IPS-20b (cell line): Measurements from ENCODE around the gene GUCD1.
"Not testable (repeated sequence)": the region's sequence is repeated elsewhere in the genome, so short reads cannot be mapped to it uniquely, and the experiment has no call there.

ENCODE experiments used
- H3K27ac ChIP-seq: one replicate; pipeline ENCODE4 v1.5.1; 2013; ENCODE audit warnings: low read length
- H3K27me3 ChIP-seq: 2 replicates; pipeline ENCODE4 v1.6.1; 2013; ENCODE audit warnings: mild to moderate bottlenecking, low read length, inconsistent platforms; ENCODE audit not compliant: insufficient read depth
- H3K36me3 ChIP-seq: 2 replicates; pipeline ENCODE4 v1.6.1; 2013; ENCODE audit warnings: low read depth, mild to moderate bottlenecking, inconsistent platforms, low read length, moderate library complexity; ENCODE audit not compliant: insufficient read depth
- H3K4me1 ChIP-seq: 2 replicates; pipeline ENCODE4 v1.6.1; 2013; ENCODE audit warnings: mild to moderate bottlenecking, control low read depth, inconsistent platforms, low read length, moderate library complexity; ENCODE audit not compliant: insufficient read depth
- H3K4me3 ChIP-seq: 2 replicates; pipeline ENCODE4 v1.5.1; 2013; ENCODE audit warnings: mild to moderate bottlenecking, low read length, inconsistent platforms
- H3K9ac ChIP-seq: 2 replicates; pipeline ENCODE4 v1.6.1; 2013; ENCODE audit warnings: low read depth, mild to moderate bottlenecking, inconsistent platforms, low read length, moderate library complexity
- H3K9me3 ChIP-seq: 2 replicates; pipeline ENCODE4 v1.6.1; 2013; ENCODE audit warnings: mild to moderate bottlenecking, low read depth, low read length, inconsistent platforms; ENCODE audit not compliant: insufficient read depth

The GUCD1 gene

DNA sequence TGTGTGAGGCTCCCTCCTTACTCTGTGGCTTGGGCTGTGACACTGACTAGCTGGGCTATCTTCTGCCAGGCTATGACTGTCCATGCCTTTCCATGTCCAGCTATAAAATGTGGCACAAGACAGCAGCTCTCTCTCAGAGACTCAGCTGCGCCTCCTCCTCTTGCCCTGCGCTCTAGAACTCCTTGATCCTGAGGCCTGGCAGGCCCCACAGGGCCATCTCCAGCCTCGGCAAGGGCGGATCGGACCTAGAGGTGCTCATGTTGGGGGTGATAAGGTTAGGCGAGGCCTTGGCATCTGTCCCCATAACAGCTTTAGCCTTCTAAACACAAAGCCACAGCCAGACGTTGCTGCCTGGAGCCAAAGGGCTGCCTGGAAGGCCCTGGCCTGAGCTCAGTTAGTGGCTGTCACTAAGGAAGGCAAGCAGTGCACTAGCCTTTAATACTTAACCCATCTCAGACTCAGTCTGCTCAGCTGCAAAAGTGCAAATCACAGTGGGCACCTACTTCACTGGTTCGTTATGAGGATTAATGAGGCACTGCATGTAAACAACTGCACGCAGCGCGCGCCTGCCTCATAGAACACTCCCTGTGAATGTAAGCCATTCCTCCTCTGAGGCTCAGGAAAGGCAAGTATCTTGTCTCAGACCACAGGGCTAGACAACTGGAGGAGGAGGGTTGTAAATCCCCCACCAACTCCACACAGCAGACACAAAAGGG lies 1.2 kb downstream of the GUCD1 start:
- H3K4me1 ChIP-seq: peaks cover 10% of the 10 kb centered on the region
- peak overlapping the region; percentile 16 for H3K27ac ChIP-seq
- H3K4me3 ChIP-seq: peak overlapping the region; percentile 98
- peaks cover 23% of the 10 kb centered on the region for H3K36me3 ChIP-seq
- no peaks in the 10 kb centered on the region for H3K27me3 ChIP-seq
- no peaks in the 10 kb centered on the region for H3K9me3 ChIP-seq
- peak overlapping the region; percentile 95 for H3K9ac ChIP-seq

DNA sequence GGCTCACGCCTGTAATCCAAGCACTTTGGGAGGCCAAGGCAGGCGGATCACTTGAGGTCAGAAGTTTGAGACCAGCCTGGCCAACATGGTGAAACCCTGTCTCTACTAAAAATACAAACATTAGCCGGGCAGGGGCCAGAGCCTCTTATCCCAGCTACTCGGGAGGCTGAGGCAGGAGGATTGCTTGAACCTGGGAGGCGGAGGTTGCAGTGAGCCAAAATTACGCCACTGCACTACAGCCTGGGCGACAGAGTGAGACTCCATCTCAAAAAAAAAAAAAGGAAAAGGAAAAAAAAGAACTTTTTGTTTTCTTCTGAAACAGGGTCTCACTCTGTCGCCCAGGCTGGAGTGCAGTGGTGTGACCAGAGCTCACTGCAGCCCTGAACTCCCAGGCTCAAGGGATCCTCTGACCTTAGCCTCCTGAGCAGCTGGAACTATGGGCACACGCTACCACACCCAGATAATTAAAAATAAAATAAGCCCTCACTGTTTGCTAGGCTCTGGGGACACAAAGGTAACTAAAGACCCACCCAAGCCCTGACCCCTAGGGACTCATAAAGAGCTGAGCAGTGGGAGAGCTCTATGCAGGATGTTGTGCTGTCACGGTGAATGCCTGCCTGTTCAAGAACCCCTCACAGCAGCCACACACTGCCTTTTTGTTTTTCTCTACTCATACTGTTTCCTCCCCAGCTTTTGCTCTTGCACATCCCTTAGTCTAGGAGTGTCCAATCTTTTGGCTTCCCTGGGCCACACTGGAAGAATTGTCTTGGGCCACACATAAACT lies 2.2 kb downstream of the GUCD1 start:
- H3K4me1 ChIP-seq: peaks cover 10% of the 10 kb centered on the region
- H3K4me3 ChIP-seq, H3K27me3 ChIP-seq, H3K27ac ChIP-seq, H3K9me3 ChIP-seq: not testable (repeated sequence)
- peak overlapping the region; percentile 95; the same call in 1 of the 2 replicates for H3K9ac ChIP-seq
- peaks cover 20% of the 10 kb centered on the region for H3K36me3 ChIP-seq

DNA sequence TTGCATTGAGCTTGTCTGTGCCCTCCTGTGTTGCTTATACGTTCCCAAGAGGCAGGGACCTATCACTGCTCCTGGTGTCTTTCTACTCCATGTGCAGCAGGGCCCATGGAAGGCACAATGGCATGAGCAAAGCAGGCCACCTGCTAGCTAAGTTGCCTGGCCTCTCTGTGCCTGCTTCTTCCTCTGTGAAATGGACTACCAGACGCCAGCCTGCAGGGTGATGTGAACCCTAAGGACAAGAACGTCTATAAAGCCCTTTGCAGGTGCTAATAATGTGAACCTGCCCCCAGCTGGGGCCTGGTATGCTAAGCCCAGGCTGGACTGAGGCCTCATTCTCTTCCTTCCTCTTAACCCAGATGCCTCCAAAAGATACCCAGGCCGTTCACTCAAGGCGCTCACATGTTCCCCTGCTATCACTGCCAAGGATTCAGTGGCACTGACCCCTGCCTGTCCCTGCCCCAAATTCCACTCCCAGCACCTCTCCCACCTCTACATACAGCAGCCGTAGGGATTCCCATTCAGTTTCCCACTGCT lies 4.0 kb downstream of the GUCD1 start:
- no peaks in the 10 kb centered on the region for H3K27me3 ChIP-seq
- no peak overlapping the region for H3K27ac ChIP-seq
- no peak overlapping the region for H3K9ac ChIP-seq
- H3K9me3 ChIP-seq: no peaks in the 10 kb centered on the region
- peaks cover 7% of the 10 kb centered on the region; the same call in 1 of the 2 replicates for H3K4me1 ChIP-seq
- peaks cover 30% of the 10 kb centered on the region for H3K36me3 ChIP-seq
- no peak overlapping the region for H3K4me3 ChIP-seq

DNA sequence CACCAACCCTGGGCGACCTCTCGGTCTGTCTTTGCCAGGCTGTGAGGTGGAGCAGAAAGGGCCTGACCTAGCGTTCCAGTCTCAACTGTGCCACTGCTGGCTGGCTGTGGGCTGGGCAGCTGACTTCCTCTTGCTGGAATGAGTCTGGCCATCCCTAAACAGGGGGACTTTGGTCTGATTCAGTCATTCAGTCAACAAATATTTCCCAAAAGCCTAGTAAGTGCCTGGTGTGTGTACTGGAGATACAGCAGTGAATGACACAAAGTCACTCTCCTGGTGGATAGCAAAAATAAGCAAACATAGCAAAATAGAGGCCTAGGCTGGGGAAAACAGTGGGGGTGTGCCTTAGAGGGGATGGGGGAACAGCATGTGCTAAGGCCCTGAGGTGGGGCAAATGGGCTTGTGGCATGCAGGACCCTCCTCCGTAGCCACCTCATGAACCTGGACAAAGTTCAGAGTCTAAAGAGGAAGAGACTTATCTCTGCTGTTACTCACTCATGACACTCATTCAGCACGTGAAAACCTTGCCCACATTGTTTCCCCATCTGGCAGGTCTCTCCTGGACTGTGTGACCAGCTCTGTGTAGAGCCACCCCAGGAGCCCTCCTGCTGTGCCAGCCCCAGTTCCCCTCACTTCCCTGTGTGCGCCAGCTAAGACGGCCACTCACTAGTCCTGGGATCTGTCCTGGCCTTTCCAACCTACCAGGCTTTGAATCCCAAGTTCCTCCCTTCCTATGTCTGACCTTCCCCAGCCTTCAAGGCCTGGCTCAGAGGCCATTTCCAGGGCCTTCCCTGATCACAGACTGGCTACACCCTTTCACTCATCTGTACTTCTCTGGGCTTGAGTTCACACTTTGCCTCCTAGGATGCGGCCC lies 4.7 kb downstream of the GUCD1 start:
- Histone ChIP-seq H3K4me1 (peaks cover 7% of the 10 kb centered on the region; the same call in 1 of the 2 replicates), H3K27ac (no peak overlapping the region), H3K4me3 (no peak overlapping the region), H3K9me3 (no peaks in the 10 kb centered on the region), H3K36me3 (peaks cover 30% of the 10 kb centered on the region), H3K27me3 (no peaks in the 10 kb centered on the region), H3K9ac (no peak overlapping the region)

DNA sequence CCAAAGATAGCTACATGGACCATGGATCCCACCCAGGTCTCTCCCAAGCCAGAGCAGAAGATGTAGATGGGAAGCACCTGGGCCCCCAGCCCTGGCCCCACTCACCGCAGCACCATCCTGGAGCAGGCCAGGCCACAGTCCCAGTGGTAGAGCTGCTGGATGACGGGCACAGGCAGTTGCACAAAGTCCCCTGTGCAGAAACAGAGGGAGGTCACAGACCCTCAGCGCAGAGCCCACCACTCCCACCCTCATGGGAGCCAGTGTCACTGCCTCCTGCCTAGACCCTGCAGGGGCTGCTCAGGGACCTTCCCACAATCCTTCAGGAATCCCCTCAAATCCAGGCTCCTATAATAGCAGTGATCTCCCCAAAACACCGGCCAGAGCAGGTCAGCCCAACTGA lies 6.1 kb downstream of the GUCD1 start:
- Histone ChIP-seq H3K4me1 (peaks cover 3% of the 10 kb centered on the region; the same call in 1 of the 2 replicates), H3K27me3 (no peaks in the 10 kb centered on the region), H3K9ac (no peak overlapping the region), H3K27ac (no peak overlapping the region), H3K36me3 (peaks cover 40% of the 10 kb centered on the region), H3K9me3 (no peaks in the 10 kb centered on the region), H3K4me3 (no peak overlapping the region)

DNA sequence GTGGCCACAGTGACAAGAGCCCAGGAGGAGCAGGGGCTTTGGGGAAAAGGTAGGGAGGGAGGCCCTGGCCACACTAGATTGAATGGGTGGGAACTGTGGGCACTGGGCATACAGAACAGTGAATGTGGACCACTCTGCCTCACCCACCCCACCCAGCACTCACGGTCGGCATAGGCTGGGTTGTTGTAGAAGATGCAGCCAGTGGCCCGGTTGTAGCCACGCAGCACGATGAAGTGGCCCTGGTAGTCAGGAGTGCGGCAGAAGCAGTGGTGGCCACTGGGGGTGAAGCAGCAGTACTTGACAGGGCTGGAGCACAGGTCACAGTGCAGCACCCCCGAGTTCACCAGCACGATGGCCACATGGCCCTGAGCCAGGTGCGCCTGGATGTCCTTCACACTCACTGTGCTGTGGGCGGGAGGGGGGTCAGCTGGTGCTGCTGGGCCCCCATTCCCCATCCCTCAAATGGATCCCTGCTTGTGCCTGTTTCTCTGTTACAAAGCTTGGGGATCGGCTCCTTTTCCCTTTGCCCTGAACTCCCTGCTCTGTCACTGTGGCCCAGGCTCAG lies 11.2 kb downstream of the GUCD1 start:
- Histone ChIP-seq H3K4me3 (no peak overlapping the region), H3K27me3 (no peaks in the 10 kb centered on the region), H3K9ac (no peak overlapping the region), H3K4me1 (no peaks in the 10 kb centered on the region), H3K36me3 (peaks cover 72% of the 10 kb centered on the region), H3K27ac (no peak overlapping the region), H3K9me3 (no peaks in the 10 kb centered on the region)

DNA sequence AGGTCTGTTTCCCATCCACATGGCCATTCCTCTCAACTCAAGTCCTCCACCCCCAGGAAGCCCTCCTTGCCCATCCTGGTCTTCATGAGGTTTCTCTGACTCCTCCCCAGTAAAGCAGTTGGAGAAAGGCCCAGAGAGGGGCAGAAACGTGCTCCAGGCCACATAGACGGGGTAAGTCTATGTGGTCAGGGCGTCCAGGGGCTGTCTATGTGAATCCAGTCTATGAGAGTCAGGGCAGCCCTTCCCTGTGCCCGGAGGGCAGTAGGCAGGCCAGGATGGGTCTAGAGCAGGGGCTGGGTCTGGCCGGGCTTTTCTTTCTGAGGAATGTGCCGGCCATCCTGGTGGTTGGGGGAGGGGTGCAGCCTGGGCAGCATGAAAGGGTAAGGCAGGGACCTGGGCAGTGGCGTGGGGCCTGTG lies 11.7 kb downstream of the GUCD1 start:
- Histone ChIP-seq H3K4me3 (no peak overlapping the region), H3K4me1 (no peaks in the 10 kb centered on the region), H3K27me3 (no peaks in the 10 kb centered on the region), H3K9me3 (no peaks in the 10 kb centered on the region), H3K27ac (no peak overlapping the region), H3K9ac (no peak overlapping the region), H3K36me3 (peaks cover 69% of the 10 kb centered on the region)

DNA sequence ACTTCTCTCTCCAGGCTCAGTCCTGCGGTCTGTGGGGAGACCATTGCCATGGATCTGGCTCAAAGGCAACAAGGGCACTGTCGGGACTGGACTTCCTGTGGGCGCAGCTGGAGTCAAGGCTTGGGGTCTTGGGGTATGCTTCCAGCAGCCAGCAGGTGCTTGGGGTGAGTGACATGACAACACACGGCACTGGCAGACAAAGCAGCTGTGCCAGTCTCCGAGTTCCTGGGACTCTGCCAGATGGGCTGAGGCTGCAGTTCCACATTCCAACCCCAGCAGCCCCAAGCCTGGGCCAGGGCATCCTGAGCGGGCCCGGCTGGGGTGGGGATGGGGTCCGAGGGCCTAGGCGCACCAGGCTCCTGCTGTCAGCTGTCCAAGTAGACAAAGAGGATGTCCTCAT lies 12.3 kb downstream of the GUCD1 start:
- H3K9ac ChIP-seq: no peak overlapping the region
- H3K36me3 ChIP-seq: peaks cover 64% of the 10 kb centered on the region
- H3K27me3 ChIP-seq: no peaks in the 10 kb centered on the region
- no peaks in the 10 kb centered on the region for H3K4me1 ChIP-seq
- no peak overlapping the region for H3K27ac ChIP-seq
- no peak overlapping the region for H3K4me3 ChIP-seq
- H3K9me3 ChIP-seq: no peaks in the 10 kb centered on the region

DNA sequence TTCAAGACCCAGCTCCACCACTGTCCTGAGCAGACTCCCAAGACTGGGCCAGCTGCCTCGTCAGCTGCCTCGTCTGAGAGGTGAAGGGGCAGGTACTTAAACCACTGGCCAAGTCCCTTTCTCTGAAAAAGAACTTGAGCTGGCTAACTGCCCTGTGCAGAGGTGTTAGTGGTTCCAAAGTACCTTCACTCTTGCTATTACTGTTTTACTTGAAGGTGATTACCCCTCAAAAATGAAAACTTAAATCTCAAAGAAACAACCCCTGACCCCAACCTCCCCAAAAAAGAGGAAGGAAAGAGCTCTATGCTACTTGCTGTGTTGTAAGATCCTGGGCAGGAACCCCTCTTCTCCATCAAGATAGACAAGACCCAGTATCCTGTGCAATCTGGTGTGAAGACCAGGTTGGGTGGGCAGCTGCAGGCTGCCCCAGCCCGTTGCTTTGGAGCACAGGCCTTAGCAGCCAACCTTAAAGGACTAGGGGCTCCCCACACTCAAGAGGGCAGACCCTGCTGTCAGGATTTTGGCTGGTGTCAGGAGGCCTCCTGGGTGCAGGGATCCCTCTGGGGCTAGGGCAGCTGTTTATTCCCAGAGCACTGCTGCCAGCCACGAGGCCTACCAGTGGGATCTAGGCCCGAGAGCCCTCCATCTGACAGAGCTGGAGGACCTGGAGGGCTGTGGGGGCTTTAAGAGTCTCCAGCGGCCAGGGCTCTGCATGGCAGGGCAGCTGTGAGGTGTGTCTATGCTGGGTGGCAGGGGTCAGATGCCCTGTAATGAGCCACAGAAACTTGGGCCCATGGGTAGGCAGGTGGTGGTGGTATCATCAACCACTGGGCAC lies 13.0 kb downstream of the GUCD1 start:
- Histone ChIP-seq H3K4me1 (no peaks in the 10 kb centered on the region), H3K36me3 (peaks cover 56% of the 10 kb centered on the region), H3K4me3 (no peak overlapping the region), H3K27ac (no peak overlapping the region), H3K9ac (no peak overlapping the region), H3K27me3 (no peaks in the 10 kb centered on the region), H3K9me3 (no peaks in the 10 kb centered on the region)

DNA sequence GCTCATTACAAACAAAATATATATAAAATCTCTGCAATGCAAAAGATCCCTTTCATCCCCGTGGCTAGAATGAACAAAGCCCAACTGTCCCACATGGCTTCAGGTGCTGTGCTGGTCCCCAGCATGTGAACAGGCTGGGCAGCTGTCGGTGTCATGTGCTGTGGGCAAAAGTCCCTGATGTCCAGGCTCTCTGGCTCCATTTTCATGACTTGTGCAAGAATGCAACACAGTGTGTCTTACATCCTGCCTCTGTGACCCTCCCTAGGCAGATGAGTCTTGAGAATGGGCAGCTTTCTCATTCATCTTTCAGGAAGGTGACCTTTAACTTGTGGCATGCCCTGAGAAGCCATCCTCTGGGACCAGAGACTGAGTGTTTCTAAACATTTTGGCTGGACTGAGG lies 14.5 kb downstream of the GUCD1 start:
- no peaks in the 10 kb centered on the region for H3K9me3 ChIP-seq
- no peaks in the 10 kb centered on the region for H3K27me3 ChIP-seq
- peaks cover 48% of the 10 kb centered on the region for H3K36me3 ChIP-seq
- no peak overlapping the region for H3K9ac ChIP-seq
- H3K27ac ChIP-seq: no peak overlapping the region
- no peaks in the 10 kb centered on the region for H3K4me1 ChIP-seq
- no peak overlapping the region for H3K4me3 ChIP-seq
